ENCODE results near the gene PLEKHB1.

The PLEKHB1 gene

DNA sequence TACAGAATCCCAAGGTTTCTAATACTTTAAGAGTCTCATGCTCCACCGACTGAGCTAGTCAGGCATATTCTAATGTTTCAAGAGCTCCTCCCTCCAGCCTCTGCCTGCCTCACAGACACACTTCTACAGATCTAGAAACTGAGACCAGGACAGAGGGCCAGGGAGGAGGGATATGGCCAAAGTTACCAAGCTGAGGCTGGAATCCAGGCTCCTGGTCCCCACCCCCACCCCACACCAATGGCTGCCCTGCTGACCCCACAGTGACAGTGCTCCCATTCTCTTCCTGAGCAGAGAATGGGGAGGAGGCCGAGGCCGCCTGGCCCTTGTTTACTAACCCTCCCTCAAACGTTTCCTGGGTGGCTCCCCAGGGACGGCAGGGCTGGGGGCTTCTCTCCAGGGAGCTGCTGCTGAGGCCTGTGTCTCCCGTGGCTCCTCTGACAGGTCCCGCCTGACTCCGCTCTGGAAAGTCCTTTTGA lies 2.2 kb downstream of the PLEKHB1 start:
- H3K27ac ChIP-seq, result no peak overlapping the region
- TF ChIP-seq CTCF (conservative IDR thresholded peaks at IDR 0.05), result no peak
- TF ChIP-seq ZFX (IDR thresholded peaks at IDR 0.05), result no peak

GRCh38 chr11:73649206-73649605 lies 2.8 kb downstream of the PLEKHB1 start:
- no peak overlapping the region for H3K27ac ChIP-seq
- TF ChIP-seq CTCF (conservative IDR thresholded peaks at IDR 0.05) (no peak), ZFX (IDR thresholded peaks at IDR 0.05) (no peak)

- no peak overlapping the region for H3K27ac ChIP-seq
- TF ChIP-seq CTCF (conservative IDR thresholded peaks at IDR 0.05) (no peak), ZFX (IDR thresholded peaks at IDR 0.05) (no peak)
Measured at GRCh38 chr11:73650400-73650799, 4.0 kb downstream of the PLEKHB1 start.

GRCh38 chr11:73651252-73651651 lies 4.9 kb downstream of the PLEKHB1 start:
- TF ChIP-seq CTCF (conservative IDR thresholded peaks at IDR 0.05) (no peak), ZFX (IDR thresholded peaks at IDR 0.05) (no peak)
- H3K27ac ChIP-seq, result no peak overlapping the region

DNA sequence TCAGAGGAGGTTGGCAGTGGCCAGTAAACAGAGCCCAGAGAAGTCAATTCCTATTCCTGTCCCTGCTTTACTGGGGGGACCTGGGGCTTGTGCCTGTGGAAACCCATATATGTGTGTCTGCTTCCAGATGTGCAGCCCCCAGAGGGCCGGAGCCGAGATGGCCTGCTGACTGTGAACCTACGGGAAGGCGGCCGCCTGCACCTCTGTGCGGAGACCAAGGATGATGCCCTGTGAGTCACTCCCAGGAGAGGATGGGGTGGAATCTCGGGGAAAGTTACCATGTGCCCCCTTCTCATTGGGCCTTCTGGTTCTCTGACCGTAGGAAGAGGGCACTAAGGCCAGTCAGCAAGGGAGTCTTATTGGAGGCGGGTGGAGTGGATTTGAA lies 5.3 kb downstream of the PLEKHB1 start:
- no peak overlapping the region for H3K27ac ChIP-seq
- TF ChIP-seq CTCF (conservative IDR thresholded peaks at IDR 0.05), result no peak
- no peak for TF ChIP-seq ZFX (IDR thresholded peaks at IDR 0.05)

GRCh38 chr11:73652046-73652730 lies 5.8 kb downstream of the PLEKHB1 start:
- H3K27ac ChIP-seq, result no peak overlapping the region

More at GRCh38 chr11:73652046-73652730, 5.8 kb downstream of the PLEKHB1 start:
- TF ChIP-seq CTCF (conservative IDR thresholded peaks at IDR 0.05), result no peak
- TF ChIP-seq ZFX (IDR thresholded peaks at IDR 0.05), result no peak
